ENCODE data around the gene CHTF8.

- TF ChIP-seq CTCF (IDR thresholded peaks at IDR 0.05; ENCODE audit: poor library complexity) (no peak), EZH2 (IDR thresholded peaks at IDR 0.05; ENCODE audit: borderline replicate concordance) (no peak)
Observed at GRCh38 chr16:69157196-69157595, 24.8 kb upstream of the CHTF8 start.
